Prostate gland (tissue), 2 donors: ENCODE results near the gene KRT85.

ENCODE experiments used
- CTCF ChIP-seq, 4 experiments: fragments of 200-600 bp in 2 of 4; fragments of 450-650 bp in 2 of 4; sonication (generic) in 2 of 4; IDR thresholded peaks; 1 replicate in 3 of 4; 2 replicates in 1 of 4; pipeline ENCODE4 v1.5.1; 2016 to 2019; ENCODE audit warnings: antibody characterized with exemption in 4 of 4, mild to moderate bottlenecking in 2 of 4, moderate library complexity in 2 of 4
- POLR2AphosphoS5 ChIP-seq: sonication (generic); formaldehyde crosslinking; IDR thresholded peaks from one replicate; pipeline ENCODE4 v1.6.1; 2017; ENCODE audit warnings: antibody characterized with exemption

DNA sequence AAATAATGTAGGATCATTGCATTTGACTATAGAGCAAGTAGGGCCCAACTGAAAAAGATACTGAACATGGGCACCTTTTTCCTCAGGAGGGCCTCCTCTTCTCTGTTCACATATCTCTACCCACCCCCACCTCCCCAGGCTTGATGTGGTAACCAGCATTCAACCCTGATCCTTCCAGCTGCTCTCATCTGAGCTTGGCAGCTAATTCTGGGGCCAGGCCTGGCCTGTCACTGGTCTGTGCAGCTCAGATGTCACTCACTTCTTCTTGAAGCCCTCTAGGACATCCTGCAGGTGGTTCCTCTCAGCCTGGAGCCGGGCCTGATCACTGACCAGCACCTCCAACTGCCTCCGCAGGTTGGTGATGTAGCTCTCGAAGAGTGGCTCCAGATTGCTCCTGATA, 16.1 kb upstream of the KRT85 start:
- TF ChIP-seq POLR2AphosphoS5 (no peak), CTCF (IDR thresholded peaks at IDR 0.05) (no peak)
